Measurements from ENCODE around the gene HTR4. TPM values are rescaled to one million over a fixed set of nuclear protein-coding genes. Genes with fewer than 3 reads are reported as not detected.

The HTR4 gene
- total RNA-seq, 1 donor from 2014 or later: 0.99 TPM

- Histone ChIP-seq H3K9me3 (replicated peaks) (no peaks in the 10 kb centered on the region), H3K27ac (replicated peaks) (no peak overlapping the region), H3K4me1 (peaks cover 3% of the 10 kb centered on the region), H3K27me3 (ENCODE audit: low read depth) (no peaks in the 10 kb centered on the region), H3K36me3 (no peaks in the 10 kb centered on the region), H3K4me3 (no peak overlapping the region)
- no peak for TF ChIP-seq CTCF (IDR thresholded peaks at IDR 0.05; ENCODE audit: borderline replicate concordance)
- DNase-seq: no peak
- intact Hi-C loops (cut with micrococcal nuclease): no loop called here
Observed at GRCh38 chr5:148523139-148523538, 131.2 kb downstream of the HTR4 start.

DNA sequence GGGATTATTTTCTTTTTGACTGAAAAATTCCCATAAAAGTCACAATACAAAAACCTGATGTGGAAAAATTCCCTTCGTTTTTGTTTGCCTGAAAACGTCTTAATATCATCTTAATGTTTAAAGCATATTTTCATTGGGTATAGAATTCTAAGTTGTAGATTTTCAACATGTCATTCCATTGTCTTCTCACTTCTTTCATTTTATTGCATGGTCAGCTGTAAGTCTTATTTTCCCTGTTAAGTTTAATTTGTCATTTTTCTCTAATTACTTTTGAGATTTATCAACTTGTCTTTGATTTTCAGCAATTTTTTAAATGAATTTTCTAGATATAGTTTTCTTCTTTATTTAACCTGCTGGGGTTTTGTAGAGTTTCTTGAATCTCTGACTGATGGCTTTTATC, 138.9 kb downstream of the HTR4 start:
- Histone ChIP-seq H3K36me3 (no peaks in the 10 kb centered on the region), H3K27ac (replicated peaks) (no peak overlapping the region), H3K4me3 (no peak overlapping the region), H3K27me3 (ENCODE audit: low read depth) (no peaks in the 10 kb centered on the region), H3K4me1 (no peaks in the 10 kb centered on the region), H3K9me3 (replicated peaks) (peaks cover 10% of the 10 kb centered on the region)
- no peak for TF ChIP-seq CTCF (IDR thresholded peaks at IDR 0.05; ENCODE audit: borderline replicate concordance)
- no peak for DNase-seq
- intact Hi-C loops (cut with micrococcal nuclease): no loop called here

GRCh38 chr5:148514344-148514743, 140.0 kb downstream of the HTR4 start:
- peaks cover 10% of the 10 kb centered on the region for H3K9me3 ChIP-seq (replicated peaks)
- H3K36me3 ChIP-seq: no peaks in the 10 kb centered on the region
- no peaks in the 10 kb centered on the region for H3K27me3 ChIP-seq (ENCODE audit: low read depth)
- DNase-seq: no peak
- no peak for TF ChIP-seq CTCF (IDR thresholded peaks at IDR 0.05; ENCODE audit: borderline replicate concordance)
- no peak overlapping the region for H3K27ac ChIP-seq (replicated peaks)
- H3K4me3 ChIP-seq: no peak overlapping the region
- H3K4me1 ChIP-seq: no peaks in the 10 kb centered on the region
- intact Hi-C loops (cut with micrococcal nuclease): no loop called here

DNA sequence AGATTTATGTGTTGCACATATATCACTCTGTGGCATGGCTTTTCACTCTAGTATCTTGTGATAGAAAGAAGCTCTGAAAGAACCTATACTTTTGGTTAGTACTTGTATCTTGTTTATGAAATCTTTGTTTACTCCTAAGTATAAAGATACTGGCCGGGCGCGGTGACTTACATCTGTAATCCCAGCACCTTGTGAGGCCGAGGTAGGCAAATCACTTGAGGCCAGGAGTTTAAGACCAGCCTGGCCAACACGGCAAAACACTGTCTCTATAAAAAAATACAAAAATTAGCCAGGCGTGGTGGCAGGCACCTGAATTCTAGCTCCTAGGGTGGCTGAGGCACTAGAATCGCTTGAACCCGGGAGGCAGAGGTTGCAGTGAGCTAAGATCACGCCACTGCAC, 141.8 kb downstream of the HTR4 start:
- no peak overlapping the region for H3K4me3 ChIP-seq
- no peaks in the 10 kb centered on the region for H3K27me3 ChIP-seq (ENCODE audit: low read depth)
- intact Hi-C loops (cut with micrococcal nuclease): no loop called here
- H3K36me3 ChIP-seq: no peaks in the 10 kb centered on the region
- peaks cover 10% of the 10 kb centered on the region for H3K9me3 ChIP-seq (replicated peaks)
- no peak for TF ChIP-seq CTCF (IDR thresholded peaks at IDR 0.05; ENCODE audit: borderline replicate concordance)
- no peak overlapping the region for H3K27ac ChIP-seq (replicated peaks)
- DNase-seq: no peak
- peaks cover 4% of the 10 kb centered on the region for H3K4me1 ChIP-seq

GRCh38 chr5:148511810-148512347, 142.4 kb downstream of the HTR4 start:
- no peak overlapping the region for H3K4me3 ChIP-seq
- no peak overlapping the region for H3K27ac ChIP-seq (replicated peaks)
- no peaks in the 10 kb centered on the region for H3K27me3 ChIP-seq (ENCODE audit: low read depth)
- peaks cover 6% of the 10 kb centered on the region for H3K4me1 ChIP-seq
- peaks cover 10% of the 10 kb centered on the region for H3K9me3 ChIP-seq (replicated peaks)
- no peak for DNase-seq
- no peak for TF ChIP-seq CTCF (IDR thresholded peaks at IDR 0.05; ENCODE audit: borderline replicate concordance)
- intact Hi-C loops (cut with micrococcal nuclease): no loop called here
- H3K36me3 ChIP-seq: no peaks in the 10 kb centered on the region

Data from left ventricle myocardium inferior (tissue), 1 donor.